Measurements from ENCODE around the gene SLC1A3. TPM values are rescaled to one million over a fixed set of nuclear protein-coding genes. Genes with fewer than 3 reads are reported as not detected.

Gene SLC1A3
- total and polyA plus RNA-seq, 2 donors (not counting 1 experiment from before 2014, with no cell fraction given) = 0.37 TPM; not detected in 1

DNA sequence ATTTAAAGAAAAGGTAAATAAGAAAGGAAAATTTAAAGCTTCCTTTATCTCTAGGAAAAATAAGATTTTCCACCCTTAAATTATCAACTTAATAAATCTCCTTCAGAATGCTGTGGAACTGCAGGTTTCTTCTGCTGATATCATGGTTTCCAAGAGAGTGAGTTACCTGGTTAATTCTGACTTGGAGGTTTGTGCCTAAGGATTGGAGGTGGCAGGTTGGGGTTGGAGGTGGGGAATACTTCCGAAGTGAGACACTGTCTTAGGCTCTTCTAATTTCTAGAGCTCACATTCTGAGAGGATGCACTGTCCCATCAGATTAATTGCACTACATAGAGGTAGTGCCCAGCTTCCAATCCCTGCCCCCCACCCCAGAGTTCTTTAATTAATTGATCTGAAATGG is 31.1 kb downstream of the SLC1A3 start:
- no peaks in the 10 kb centered on the region for H3K27me3 ChIP-seq (replicated peaks in 1 of 4; ENCODE audit: control extremely low read depth in 1 of 4, control insufficient read depth in 3 of 4, insufficient read depth in 4 of 4, low read length in 3 of 4)
- H3K4me1 Mint-ChIP-seq = no peaks in the 10 kb centered on the region
- ATAC-seq (ENCODE audit: low read depth) (no peak), DNase-seq (no peak)
- H3K4me3 Mint-ChIP-seq = no peak overlapping the region
- TF ChIP-seq, protein P1, sequence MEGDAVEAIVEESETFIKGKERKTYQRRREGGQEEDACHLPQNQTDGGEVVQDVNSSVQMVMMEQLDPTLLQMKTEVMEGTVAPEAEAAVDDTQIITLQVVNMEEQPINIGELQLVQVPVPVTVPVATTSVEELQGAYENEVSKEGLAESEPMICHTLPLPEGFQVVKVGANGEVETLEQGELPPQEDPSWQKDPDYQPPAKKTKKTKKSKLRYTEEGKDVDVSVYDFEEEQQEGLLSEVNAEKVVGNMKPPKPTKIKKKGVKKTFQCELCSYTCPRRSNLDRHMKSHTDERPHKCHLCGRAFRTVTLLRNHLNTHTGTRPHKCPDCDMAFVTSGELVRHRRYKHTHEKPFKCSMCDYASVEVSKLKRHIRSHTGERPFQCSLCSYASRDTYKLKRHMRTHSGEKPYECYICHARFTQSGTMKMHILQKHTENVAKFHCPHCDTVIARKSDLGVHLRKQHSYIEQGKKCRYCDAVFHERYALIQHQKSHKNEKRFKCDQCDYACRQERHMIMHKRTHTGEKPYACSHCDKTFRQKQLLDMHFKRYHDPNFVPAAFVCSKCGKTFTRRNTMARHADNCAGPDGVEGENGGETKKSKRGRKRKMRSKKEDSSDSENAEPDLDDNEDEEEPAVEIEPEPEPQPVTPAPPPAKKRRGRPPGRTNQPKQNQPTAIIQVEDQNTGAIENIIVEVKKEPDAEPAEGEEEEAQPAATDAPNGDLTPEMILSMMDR (IDR thresholded peaks at IDR 0.05) = no peak
- no peak for TF ChIP-seq EZH2 (IDR thresholded peaks at IDR 0.05; ENCODE audit: borderline replicate concordance, insufficient read depth, low read depth, low read length, poor library complexity, severe bottlenecking)
- H3K79me2 ChIP-seq (ENCODE audit: control insufficient read depth, insufficient read depth, low read length) = no peaks in the 10 kb centered on the region
- H3K4me1 ChIP-seq (ENCODE audit: control insufficient read depth in 2 of 2, insufficient read depth in 2 of 2, low read length in 2 of 2) = no peaks in the 10 kb centered on the region
- no peaks in the 10 kb centered on the region for H3K36me3 ChIP-seq (replicated peaks in 1 of 2; ENCODE audit: control extremely low read depth in 1 of 2, control insufficient read depth in 1 of 2, extremely low read depth in 1 of 2, insufficient read depth in 2 of 2, low read length in 1 of 2)
- no peak overlapping the region for H3K4me3 ChIP-seq (ENCODE audit: control extremely low read depth in 1 of 5, extremely low read depth in 1 of 5, insufficient read depth in 1 of 5, low read depth in 2 of 5, low read length in 4 of 5)
- ChIA-PET POLR2A (no interaction called here), CTCF (no interaction called here)
- no peaks in the 10 kb centered on the region for H3K9me3 ChIP-seq (ENCODE audit: control extremely low read depth in 1 of 3, control insufficient read depth in 2 of 3, insufficient read depth in 1 of 3, low read length in 2 of 3)
- peaks cover 40% of the 10 kb centered on the region for H3K27me3 Mint-ChIP-seq
- no peak overlapping the region for H2AFZ ChIP-seq (ENCODE audit: insufficient read depth, low read depth, low read length, poor library complexity, severe bottlenecking)
- no peak overlapping the region for H3K27ac Mint-ChIP-seq
- H3K9me3 Mint-ChIP-seq (ENCODE audit: insufficient read depth) = no peaks in the 10 kb centered on the region
- no peak overlapping the region for H3K4me2 ChIP-seq (replicated peaks; ENCODE audit: low read depth, low read length, poor library complexity, severe bottlenecking)
- no CpG with 5 or more reads among the region's 1 CpG for WGBS (ENCODE audit: insufficient coverage)
- H3K9ac ChIP-seq (ENCODE audit: low read length) = no peak overlapping the region
- H4K20me1 ChIP-seq (ENCODE audit: control insufficient read depth, insufficient read depth, low read length, poor library complexity, severe bottlenecking) = no peaks in the 10 kb centered on the region
- intact Hi-C loops (cut with micrococcal nuclease) = no loop called here
- H3K27ac ChIP-seq (ENCODE audit: low read length in 2 of 2) = no peak overlapping the region

DNA sequence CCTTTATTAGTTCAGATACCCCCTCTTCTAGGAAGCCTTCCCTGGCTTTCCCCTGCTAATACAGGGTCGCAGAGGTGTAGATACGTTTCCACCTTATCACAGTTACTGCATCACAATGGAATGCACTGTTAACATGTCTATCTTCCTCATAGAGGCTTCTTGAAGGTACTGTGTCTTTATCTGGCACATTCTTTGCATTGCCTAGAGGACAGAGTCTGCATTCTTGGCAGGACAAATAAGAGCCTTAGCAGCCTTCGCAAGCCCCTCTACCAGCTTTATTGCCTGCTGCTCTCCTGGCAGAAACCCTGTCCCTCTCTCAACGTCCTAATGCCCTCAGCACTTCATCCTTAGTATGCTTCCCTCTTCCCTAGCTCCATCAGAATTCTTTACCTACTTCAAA is 31.6 kb downstream of the SLC1A3 start:
- Mint-ChIP-seq H3K27me3 (peaks cover 42% of the 10 kb centered on the region), H3K27ac (no peak overlapping the region), H3K4me1 (no peaks in the 10 kb centered on the region), H3K4me3 (no peak overlapping the region), H3K9me3 (ENCODE audit: insufficient read depth) (no peaks in the 10 kb centered on the region)
- Histone ChIP-seq H3K27me3 (replicated peaks in 1 of 4; ENCODE audit: control extremely low read depth in 1 of 4, control insufficient read depth in 3 of 4, insufficient read depth in 4 of 4, low read length in 3 of 4) (no peaks in the 10 kb centered on the region), H3K27ac (ENCODE audit: low read length in 2 of 2) (no peak overlapping the region), H3K9ac (ENCODE audit: low read length) (no peak overlapping the region), H3K36me3 (replicated peaks in 1 of 2; ENCODE audit: control extremely low read depth in 1 of 2, control insufficient read depth in 1 of 2, extremely low read depth in 1 of 2, insufficient read depth in 2 of 2, low read length in 1 of 2) (no peaks in the 10 kb centered on the region), H3K4me3 (ENCODE audit: control extremely low read depth in 1 of 5, extremely low read depth in 1 of 5, insufficient read depth in 1 of 5, low read depth in 2 of 5, low read length in 4 of 5) (no peak overlapping the region), H3K4me1 (ENCODE audit: control insufficient read depth in 2 of 2, insufficient read depth in 2 of 2, low read length in 2 of 2) (no peaks in the 10 kb centered on the region), H3K9me3 (ENCODE audit: control extremely low read depth in 1 of 3, control insufficient read depth in 2 of 3, insufficient read depth in 1 of 3, low read length in 2 of 3) (no peaks in the 10 kb centered on the region), H2AFZ (ENCODE audit: insufficient read depth, low read depth, low read length, poor library complexity, severe bottlenecking) (no peak overlapping the region), H4K20me1 (ENCODE audit: control insufficient read depth, insufficient read depth, low read length, poor library complexity, severe bottlenecking) (no peaks in the 10 kb centered on the region), H3K4me2 (replicated peaks; ENCODE audit: low read depth, low read length, poor library complexity, severe bottlenecking) (no peak overlapping the region), H3K79me2 (ENCODE audit: control insufficient read depth, insufficient read depth, low read length) (no peaks in the 10 kb centered on the region)
- ChIA-PET CTCF (no interaction called here), POLR2A (no interaction called here)
- no peak for DNase-seq
- 84% methylated on average over 4 of the region's 4 CpGs for WGBS (ENCODE audit: insufficient coverage)
- intact Hi-C loops (cut with micrococcal nuclease) = no loop called here
- ATAC-seq (ENCODE audit: low read depth) = no peak
- TF ChIP-seq EZH2 (IDR thresholded peaks at IDR 0.05; ENCODE audit: borderline replicate concordance, insufficient read depth, low read depth, low read length, poor library complexity, severe bottlenecking) = no peak
- TF ChIP-seq, protein P1 (IDR thresholded peaks at IDR 0.05) = no peak

Data from B cell (primary cell).